Right ventricle myocardium inferior (tissue), 1 donor: ENCODE data around the gene ANKRD29. TPM values are rescaled to one million over a fixed set of nuclear protein-coding genes. Genes with fewer than 3 reads are reported as not detected.

Source experiments
- ATAC-seq: fragments of 200-7000 bp; cut with Tn5 transposase; one replicate; pipeline ENCODE4 v1.9.1; 2020; ENCODE audit warnings: mild to moderate bottlenecking, moderate library complexity
- DNase-seq: peaks from one replicate; pipeline ENCODE4 v3.0.0; 2021; ENCODE audit errors: missing footprints
- intact Hi-C: fragments of 100-400 bp; cut with DNase I; formaldehyde crosslinking; loops from one replicate; pipeline ENCODE4 v1.11.0; 2022
- total RNA-seq: library from RNA; stranded (reverse); fragmentation: NEBNext Ultra II Directional; extraction: Animal tissue kit (Norgen Biotek cat#: 25700); gene quantifications from one replicate; pipeline ENCODE4 v1.2.1, GENCODE V29; 2021
- donor health status: DM: no; HTN: yes; CAD: no; lungs with severe emphysema.

The ANKRD29 gene
- total RNA-seq, 1 donor from 2014 or later: 6.8 TPM

DNA sequence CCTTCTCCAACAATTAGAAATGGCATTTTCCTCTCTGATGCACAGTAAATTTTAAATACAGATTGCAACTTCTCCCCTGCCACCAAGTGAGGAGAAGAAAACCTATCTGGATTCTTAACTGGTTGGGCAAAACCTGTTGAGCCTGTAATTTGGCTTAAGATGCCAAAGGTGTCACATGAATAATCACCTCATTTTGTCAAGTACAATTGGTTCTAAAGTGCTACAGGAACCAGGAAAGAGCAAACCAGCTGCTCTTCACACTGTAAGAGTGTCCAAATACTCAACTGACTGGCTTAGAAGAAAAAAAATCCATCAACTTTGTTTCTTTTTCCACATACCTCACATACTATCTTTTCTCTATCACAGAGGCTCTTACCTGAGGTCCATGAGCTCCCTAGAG, 111.8 kb downstream of the ANKRD29 start:
- ATAC-seq (no peak), DNase-seq (no peak)
- intact Hi-C loops: no loop called here

Other genes starting within 250 kb of the ANKRD29 start
- gene RIOK3, start 209.6 kb downstream of the ANKRD29 start, total RNA-seq: 49.3 TPM
- 13.0 TPM for gene RMC1, start 159.4 kb downstream of the ANKRD29 start, total RNA-seq
- gene NPC1, start 76.4 kb downstream of the ANKRD29 start, total RNA-seq: 10.9 TPM
- gene LAMA3, start 26.5 kb upstream of the ANKRD29 start, total RNA-seq: 4.1 TPM